Ectodermal cell (in vitro differentiated cells): ENCODE data around the gene ADGRL2. TPM values are rescaled to one million over a fixed set of nuclear protein-coding genes. Genes with fewer than 3 reads are reported as not detected.

ENCODE experiments used
- H3K27ac ChIP-seq: 2 replicates; pipeline ENCODE4 v1.7.0; 2013; ENCODE audit warnings: mild to moderate bottlenecking, low read depth, low read length; ENCODE audit not compliant: insufficient read depth, poor library complexity, severe bottlenecking
- H3K27me3 ChIP-seq: 2 replicates; pipeline ENCODE4 v1.7.0; 2013; ENCODE audit warnings: mild to moderate bottlenecking, low read length; ENCODE audit not compliant: insufficient read depth, control insufficient read depth, poor library complexity, severe bottlenecking
- H3K36me3 ChIP-seq: one replicate; pipeline ENCODE4 v1.7.0; 2013; ENCODE audit warnings: low read length; ENCODE audit not compliant: control insufficient read depth, insufficient read depth
- H3K4me1 ChIP-seq: one replicate; pipeline ENCODE4 v1.7.0; 2013; ENCODE audit warnings: low read length; ENCODE audit not compliant: control insufficient read depth, insufficient read depth
- H3K4me3 ChIP-seq: 2 replicates; pipeline ENCODE4 v1.7.0; 2013; ENCODE audit warnings: low read depth, low read length, control low read depth; ENCODE audit not compliant: insufficient read depth
- H3K9me3 ChIP-seq: 2 replicates; pipeline ENCODE4 v1.7.0; 2013; ENCODE audit warnings: mild to moderate bottlenecking, low read length, moderate library complexity; ENCODE audit not compliant: control insufficient read depth
- WGBS, 2 experiments: methylation state at CpG; one replicate each; pipeline ENCODE4 v1.1.7; 2013; ENCODE audit warnings: missing lambda C conversion rate in 2 of 2; 5-methylcytosine and 5-hydroxymethylcytosine counted together
- polyA plus RNA-seq, 4 experiments: library from polyadenylated mRNA; stranded (reverse); fragments of 50-300 nt; gene quantifications; one replicate each; pipeline ENCODE4 v1.2.3, GENCODE V29; 2013

The ADGRL2 gene
- 259 TPM for polyA plus RNA-seq (2013, experiment 1 of 4)
- 264 TPM for polyA plus RNA-seq (2013, experiment 2 of 4)
- 214 TPM for polyA plus RNA-seq (2013, experiment 3 of 4)
- 240 TPM for polyA plus RNA-seq (2013, experiment 4 of 4)

GRCh38 chr1:81800695-81801650 is at the start of gene ADGRL2:
TSS of gene ADGRL2 (plus strand) at chr1:81800934. CDS start at chr1:81836985, 36,051 bp downstream.
- Histone ChIP-seq H3K4me3 (peak within 1 kb of the TSS; percentile 96), H3K36me3 (peaks cover 4% of the 10 kb centered on the region), H3K27me3 (no peaks in the 10 kb centered on the region), H3K27ac (peak within 1 kb of the TSS; percentile 95), H3K4me1 (peaks cover 13% of the 10 kb centered on the region), H3K9me3 (no peaks in the 10 kb centered on the region)
- 0% methylated on average over 81 of the region's 81 CpGs for WGBS, 2 experiments

GRCh38 chr1:81752840-81753239 is 47.9 kb upstream of the ADGRL2 start:
- H3K4me3 ChIP-seq, result no peak overlapping the region

GRCh38 chr1:81754424-81754823 is 46.3 kb upstream of the ADGRL2 start:
- Histone ChIP-seq H3K27me3 (no peaks in the 10 kb centered on the region), H3K4me3 (no peak overlapping the region), H3K4me1 (no peaks in the 10 kb centered on the region), H3K9me3 (no peaks in the 10 kb centered on the region), H3K27ac (no peak overlapping the region), H3K36me3 (no peaks in the 10 kb centered on the region)

More at GRCh38 chr1:81752840-81753239, 47.9 kb upstream of the ADGRL2 start:
- Histone ChIP-seq H3K27ac (no peak overlapping the region), H3K9me3 (no peaks in the 10 kb centered on the region), H3K4me1 (no peaks in the 10 kb centered on the region), H3K36me3 (no peaks in the 10 kb centered on the region), H3K27me3 (no peaks in the 10 kb centered on the region)
- 78 to 88% methylated on average over 2 of the region's 2 CpGs for WGBS, 2 experiments

- WGBS, 2 experiments, result 88 to 97% methylated on average over 2 of the region's 2 CpGs
- Histone ChIP-seq H3K4me3 (no peak overlapping the region), H3K4me1 (no peaks in the 10 kb centered on the region)
Measured at GRCh38 chr1:81756872-81757271, 43.9 kb upstream of the ADGRL2 start.

GRCh38 chr1:81757398-81758020 is 43.2 kb upstream of the ADGRL2 start:
- WGBS, 2 experiments, result 93 to 94% methylated on average over 6 to 8 of the region's 8 CpGs
- Histone ChIP-seq H3K9me3 (no peaks in the 10 kb centered on the region), H3K4me3 (no peak overlapping the region), H3K27me3 (no peaks in the 10 kb centered on the region), H3K4me1 (no peaks in the 10 kb centered on the region), H3K36me3 (no peaks in the 10 kb centered on the region), H3K27ac (no peak overlapping the region)

More at GRCh38 chr1:81756872-81757271, 43.9 kb upstream of the ADGRL2 start:
- Histone ChIP-seq H3K9me3 (no peaks in the 10 kb centered on the region), H3K27me3 (no peaks in the 10 kb centered on the region), H3K36me3 (no peaks in the 10 kb centered on the region), H3K27ac (no peak overlapping the region)

- Histone ChIP-seq H3K4me1 (no peaks in the 10 kb centered on the region), H3K27ac (no peak overlapping the region), H3K9me3 (no peaks in the 10 kb centered on the region), H3K27me3 (no peaks in the 10 kb centered on the region), H3K4me3 (no peak overlapping the region), H3K36me3 (no peaks in the 10 kb centered on the region)
- 89 to 92% methylated on average over 2 of the region's 2 CpGs for WGBS, 2 experiments
Measured at GRCh38 chr1:81758181-81758580, 42.6 kb upstream of the ADGRL2 start.

GRCh38 chr1:81760477-81761097 is 40.1 kb upstream of the ADGRL2 start:
- Histone ChIP-seq H3K27ac (no peak overlapping the region), H3K4me3 (no peak overlapping the region), H3K27me3 (no peaks in the 10 kb centered on the region), H3K9me3 (no peaks in the 10 kb centered on the region), H3K4me1 (no peaks in the 10 kb centered on the region), H3K36me3 (no peaks in the 10 kb centered on the region)
- 22% methylated on average over 1 of the region's 1 CpG; no CpG with 5 or more reads in 1 of the 2 experiments for WGBS, 2 experiments

GRCh38 chr1:81775510-81775909 is 25.2 kb upstream of the ADGRL2 start:
- no peaks in the 10 kb centered on the region for H3K36me3 ChIP-seq
- no peaks in the 10 kb centered on the region for H3K27me3 ChIP-seq
- no peaks in the 10 kb centered on the region for H3K4me1 ChIP-seq
- no peaks in the 10 kb centered on the region for H3K9me3 ChIP-seq
- no peak overlapping the region for H3K27ac ChIP-seq
- no peak overlapping the region for H3K4me3 ChIP-seq

- 80 to 89% methylated on average over 1 of the region's 1 CpG for WGBS, 2 experiments
- Histone ChIP-seq H3K27me3 (no peaks in the 10 kb centered on the region), H3K36me3 (no peaks in the 10 kb centered on the region), H3K9me3 (no peaks in the 10 kb centered on the region), H3K4me1 (no peaks in the 10 kb centered on the region), H3K4me3 (no peak overlapping the region), H3K27ac (no peak overlapping the region)
Measured at GRCh38 chr1:81780705-81781454, 19.9 kb upstream of the ADGRL2 start.
